HG03175 (cell line): ENCODE results near the gene NXT1.
"Not testable (repeated sequence)": the region's sequence is repeated elsewhere in the genome, so short reads cannot be mapped to it uniquely, and the experiment has no call there.

Experiments used
- ATAC-seq: cut with Tn5 transposase; IDR thresholded peaks from one replicate; pipeline ENCODE4 v1.9.1; 2021; ENCODE audit warnings: mild to moderate bottlenecking, moderate library complexity; ENCODE audit not compliant: unreplicated experiment

The NXT1 gene

GRCh38 chr20:23350196-23350903, at the start of gene NXT1:
Gene NXT1 (plus strand): TSS chr20:23350791. CDS start chr20:23354042, 3,251 bp downstream.
- peak; percentile 84 for ATAC-seq

- ATAC-seq, result no peak
Measured at GRCh38 chr20:23301436-23302050, 49.0 kb upstream of the NXT1 start.

GRCh38 chr20:23302386-23302785, 48.2 kb upstream of the NXT1 start:
- no peak for ATAC-seq

- ATAC-seq, result no peak
Measured at GRCh38 chr20:23302801-23303200, 47.8 kb upstream of the NXT1 start.

- ATAC-seq, result no peak
Measured at GRCh38 chr20:23303325-23304102, 47.1 kb upstream of the NXT1 start.

- no peak for ATAC-seq
Measured at GRCh38 chr20:23304616-23305015, 46.0 kb upstream of the NXT1 start.

- no peak for ATAC-seq
Measured at GRCh38 chr20:23305098-23305497, 45.5 kb upstream of the NXT1 start.

GRCh38 chr20:23307393-23307792, 43.2 kb upstream of the NXT1 start:
- ATAC-seq, result not testable (repeated sequence)

- no peak for ATAC-seq
Measured at GRCh38 chr20:23308024-23308423, 42.6 kb upstream of the NXT1 start.

- no peak for ATAC-seq
Measured at GRCh38 chr20:23308908-23309307, 41.7 kb upstream of the NXT1 start.

GRCh38 chr20:23309781-23310180, 40.8 kb upstream of the NXT1 start:
- ATAC-seq, result no peak

GRCh38 chr20:23311947-23312506, 38.6 kb upstream of the NXT1 start:
- no peak for ATAC-seq

- no peak for ATAC-seq
Measured at GRCh38 chr20:23313271-23313670, 37.3 kb upstream of the NXT1 start.

GRCh38 chr20:23314699-23315098, 35.9 kb upstream of the NXT1 start:
- ATAC-seq, result no peak

- ATAC-seq, result no peak
Measured at GRCh38 chr20:23315099-23315498, 35.5 kb upstream of the NXT1 start.

GRCh38 chr20:23316626-23317025, 34.0 kb upstream of the NXT1 start:
- no peak for ATAC-seq

- ATAC-seq, result no peak
Measured at GRCh38 chr20:23317081-23317480, 33.5 kb upstream of the NXT1 start.

- no peak for ATAC-seq
Measured at GRCh38 chr20:23318347-23318746, 32.2 kb upstream of the NXT1 start.

- no peak for ATAC-seq
Measured at GRCh38 chr20:23320317-23320716, 30.3 kb upstream of the NXT1 start.

- no peak for ATAC-seq
Measured at GRCh38 chr20:23325107-23325506, 25.5 kb upstream of the NXT1 start.

- no peak for ATAC-seq
Measured at GRCh38 chr20:23326774-23327173, 23.8 kb upstream of the NXT1 start.
